GM19438 (cell line): ENCODE results near the gene FAM169A.
"Not testable (repeated sequence)": the region's sequence is repeated elsewhere in the genome, so short reads cannot be mapped to it uniquely, and the experiment has no call there.

Experiments
- ATAC-seq: cut with Tn5 transposase; IDR thresholded peaks from one replicate; pipeline ENCODE4 v1.9.1; 2021; ENCODE audit warnings: low read depth; ENCODE audit not compliant: unreplicated experiment

The FAM169A gene

DNA sequence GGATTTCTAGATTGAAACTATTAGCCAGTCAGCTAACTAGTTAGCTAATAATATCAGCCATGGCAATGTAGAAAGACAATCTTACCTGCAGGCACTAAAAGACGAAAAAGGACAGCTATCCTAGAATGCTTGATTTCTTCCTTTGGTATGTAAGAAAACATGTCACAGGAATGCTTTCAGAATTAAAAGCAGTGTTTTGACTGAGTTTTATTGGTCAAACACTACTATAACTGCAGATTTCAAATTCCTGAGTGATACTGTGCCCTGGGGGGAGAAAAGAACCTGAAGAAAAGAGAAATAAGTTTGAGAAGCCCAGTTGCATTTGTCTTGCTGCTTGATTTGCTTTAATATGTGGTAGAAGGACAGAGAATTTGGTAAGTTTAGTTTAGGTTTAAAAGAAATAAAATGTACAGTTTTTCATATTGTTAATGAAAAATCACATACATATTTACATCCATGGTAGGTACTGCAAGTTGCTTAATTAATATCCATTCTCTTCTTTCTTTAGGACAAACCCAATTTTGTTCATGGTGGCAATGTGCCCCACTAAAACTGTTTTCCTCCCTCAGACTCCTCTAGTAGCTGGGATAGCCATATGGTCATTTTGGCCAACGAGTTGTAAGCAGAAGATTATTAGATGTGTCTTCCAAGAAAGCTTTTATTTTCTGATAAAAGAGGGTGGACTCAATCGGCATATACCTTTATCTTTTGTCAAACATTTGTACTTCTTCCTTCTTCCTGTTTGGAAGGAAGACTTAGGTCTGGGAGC is 4.3 kb upstream of the FAM169A start:
- no peak for ATAC-seq

- not testable (repeated sequence) for ATAC-seq
Observed at GRCh38 chr5:74869414-74869813, 3.2 kb upstream of the FAM169A start.

GRCh38 chr5:74866596-74867162 is 492 bp upstream of the FAM169A start:
- no peak for ATAC-seq

DNA sequence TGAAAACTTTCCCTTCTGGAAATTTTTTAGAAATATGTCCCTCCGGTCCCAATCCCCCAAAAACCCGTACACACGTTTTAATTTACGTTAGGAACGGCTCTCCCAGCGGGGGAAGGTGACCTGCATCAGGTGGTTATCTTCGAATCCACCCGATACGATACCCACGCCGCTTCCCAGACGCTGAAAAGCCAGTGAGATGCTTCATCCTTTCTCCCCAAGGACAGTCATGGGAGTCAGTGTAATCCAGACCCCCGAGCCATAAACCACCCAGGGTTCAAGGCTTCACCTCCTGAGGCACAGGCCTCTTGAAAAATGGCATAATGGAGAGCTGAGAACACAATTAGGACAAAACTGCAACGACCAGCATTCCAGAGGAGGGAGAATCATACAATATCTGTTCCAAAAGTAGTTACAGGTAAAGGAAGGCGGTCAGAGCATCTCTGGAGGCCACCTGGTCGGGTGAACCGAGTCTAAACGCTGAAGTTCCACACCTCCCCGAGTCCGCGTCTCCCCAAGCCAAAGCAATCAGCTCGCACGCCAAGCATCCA is 857 bp downstream of the FAM169A start:
- no peak for ATAC-seq

DNA sequence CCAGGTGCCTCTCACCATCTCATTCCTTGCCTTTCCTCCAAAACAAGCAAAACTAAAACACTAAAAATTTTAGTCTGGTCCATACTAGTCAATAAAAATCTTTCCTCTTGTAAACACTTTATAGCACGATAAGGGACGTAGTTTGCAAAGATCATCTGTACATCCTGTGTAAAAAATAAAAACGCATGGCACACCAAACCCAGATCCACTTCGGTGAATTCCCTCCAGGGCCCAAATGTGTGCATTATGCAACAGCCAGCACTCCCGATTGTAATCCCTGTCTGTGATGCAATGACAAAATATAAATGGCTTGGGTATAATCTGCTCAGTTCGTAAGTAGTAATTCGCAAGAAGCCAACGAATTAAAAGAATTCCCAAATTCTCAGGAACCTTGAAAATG is 1.4 kb downstream of the FAM169A start:
- ATAC-seq: no peak

- ATAC-seq: no peak
Observed at GRCh38 chr5:74863726-74864125, 2.5 kb downstream of the FAM169A start.

DNA sequence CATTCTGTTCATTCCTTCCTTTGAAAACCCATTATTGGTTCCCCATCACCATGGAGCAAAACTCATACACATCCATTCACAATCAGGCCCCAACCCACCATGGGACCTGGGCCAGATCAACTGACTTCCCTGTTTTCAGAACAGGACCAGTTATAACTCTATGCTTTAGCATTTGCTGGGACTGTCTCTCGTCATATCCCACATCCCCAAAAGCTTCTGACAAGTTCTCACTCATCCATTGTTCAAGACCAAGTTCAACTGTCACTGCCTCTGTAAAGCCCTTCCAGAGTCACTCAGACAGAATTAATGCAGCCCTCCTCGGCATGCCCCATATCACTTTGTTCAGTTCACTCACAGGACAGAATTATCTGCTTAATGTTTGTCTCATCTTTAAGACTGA is 4.0 kb downstream of the FAM169A start:
- no peak for ATAC-seq

- not testable (repeated sequence) for ATAC-seq
Observed at GRCh38 chr5:74856975-74857374, 9.2 kb downstream of the FAM169A start.

DNA sequence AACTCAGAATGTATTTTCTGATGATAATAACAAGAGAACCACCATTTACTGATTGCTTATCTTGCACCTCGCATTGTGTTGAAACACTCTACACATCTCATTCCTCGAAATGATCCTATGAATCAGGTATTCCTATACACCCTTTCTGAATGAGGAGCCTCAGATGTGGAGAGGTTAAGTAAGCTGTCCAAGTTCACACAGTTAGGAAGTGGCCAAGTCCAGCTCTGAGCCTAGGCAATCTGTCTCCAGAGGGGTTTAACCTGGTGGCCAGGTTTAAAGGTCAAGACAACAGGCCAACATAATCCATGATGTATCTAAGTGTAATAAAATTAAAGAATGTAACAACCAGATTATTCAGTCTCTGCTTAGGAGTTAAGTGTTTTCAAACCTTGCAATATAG is 12.9 kb downstream of the FAM169A start:
- no peak for ATAC-seq

DNA sequence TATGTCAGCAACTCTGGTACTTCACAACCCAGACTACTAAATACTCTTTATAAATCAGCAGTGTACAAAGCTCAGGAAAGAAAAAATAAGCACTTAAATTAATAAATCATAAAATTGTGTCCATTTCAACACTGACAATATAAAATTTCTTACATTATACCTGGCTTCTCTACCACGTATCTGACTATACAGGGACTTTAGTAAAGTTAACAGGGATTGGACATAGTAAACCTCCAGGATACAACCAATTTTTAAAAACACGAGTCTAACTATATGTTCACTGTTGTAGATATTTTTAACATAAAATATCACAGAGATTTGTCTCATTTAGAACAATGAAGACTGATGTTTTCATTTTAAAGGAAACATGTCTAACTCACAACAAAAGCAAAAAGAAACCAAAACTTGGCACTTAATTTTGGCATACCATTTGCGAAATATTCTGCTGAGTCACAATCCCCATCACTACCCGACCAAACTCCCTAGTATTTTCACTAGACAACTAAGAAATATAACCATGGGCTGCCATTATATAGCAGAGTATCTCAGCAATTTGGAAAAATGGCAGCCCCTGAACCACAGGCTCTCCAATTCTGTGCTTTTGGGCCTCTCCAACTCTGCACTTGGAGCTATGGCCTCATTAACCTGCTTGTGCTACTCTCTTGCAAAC is 14.4 kb downstream of the FAM169A start:
- no peak for ATAC-seq

DNA sequence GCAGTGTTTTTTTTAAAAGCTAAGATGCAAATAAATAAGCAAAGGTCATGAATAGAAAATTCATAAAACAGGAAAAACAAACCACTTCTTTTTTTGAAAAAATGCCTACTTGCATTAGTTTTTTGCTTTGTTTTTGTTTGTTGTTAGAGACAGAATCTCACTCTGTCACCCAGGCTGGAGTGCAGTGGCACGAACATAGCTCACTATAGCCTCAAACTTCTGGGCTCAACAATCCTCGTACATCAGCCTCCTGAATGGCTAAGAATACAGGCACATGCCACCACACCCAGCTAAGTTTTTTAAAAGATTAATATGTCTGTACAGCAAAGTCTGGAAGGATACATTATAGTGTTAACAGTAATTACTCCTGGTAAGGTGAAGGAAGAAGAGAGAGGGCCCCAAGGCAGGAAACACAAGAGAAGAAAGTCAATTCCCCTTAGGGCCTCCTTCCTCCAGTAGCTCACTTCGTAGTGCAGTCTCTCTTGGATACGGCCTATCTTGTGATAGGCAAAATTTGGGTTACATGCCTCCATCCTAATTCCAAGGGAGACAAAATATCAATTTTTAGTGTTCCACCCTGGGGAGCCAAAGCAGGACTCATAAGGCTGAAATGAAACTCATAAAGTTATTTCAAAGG is 15.3 kb downstream of the FAM169A start:
- ATAC-seq: no peak

- ATAC-seq: no peak
Observed at GRCh38 chr5:74850030-74850429, 16.2 kb downstream of the FAM169A start.

DNA sequence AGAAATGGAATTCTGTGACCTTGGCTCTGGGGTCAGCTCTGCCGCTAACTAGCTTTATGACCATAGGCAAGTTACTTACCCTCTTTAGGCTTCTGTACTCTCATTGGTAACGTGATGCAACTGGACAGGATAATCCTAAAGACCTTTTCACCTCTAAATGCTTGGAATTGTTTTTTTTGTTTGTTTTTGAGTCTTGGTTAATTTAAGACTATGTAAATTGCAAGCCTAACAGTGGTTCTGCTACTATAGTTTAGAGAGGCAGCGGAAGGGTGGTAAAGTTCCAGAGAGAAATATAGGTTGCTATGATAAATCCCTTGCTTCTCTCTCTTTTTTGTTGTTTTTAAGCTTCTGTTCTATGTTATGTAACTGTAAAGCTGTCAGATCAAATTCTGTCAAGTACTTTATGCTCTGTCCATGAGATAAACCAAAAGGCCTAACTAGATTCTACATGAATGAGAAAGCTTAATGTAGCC is 17.6 kb downstream of the FAM169A start:
- ATAC-seq: no peak

GRCh38 chr5:74839229-74839628 is 27.0 kb downstream of the FAM169A start:
- ATAC-seq: no peak

DNA sequence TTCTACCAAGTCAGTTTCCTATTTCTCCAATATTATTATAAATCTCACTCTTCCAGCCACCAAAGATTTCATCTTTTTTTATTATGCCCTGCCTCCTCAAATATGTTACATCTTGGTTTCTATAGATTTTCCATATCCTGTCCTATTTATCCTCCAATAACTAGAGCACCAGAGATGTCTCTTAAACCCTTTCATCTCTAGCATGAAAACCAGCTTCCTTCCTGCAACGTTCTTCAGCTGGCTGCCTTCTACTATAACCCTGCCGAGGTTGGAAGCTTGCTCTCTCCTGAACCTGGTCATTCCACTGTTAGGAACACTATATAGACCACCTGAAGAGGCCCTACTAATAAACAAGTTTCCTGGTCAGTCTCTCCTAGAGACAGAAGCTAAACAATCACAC is 27.9 kb downstream of the FAM169A start:
- ATAC-seq: no peak

GRCh38 chr5:74837115-74837514 is 29.1 kb downstream of the FAM169A start:
- no peak for ATAC-seq

DNA sequence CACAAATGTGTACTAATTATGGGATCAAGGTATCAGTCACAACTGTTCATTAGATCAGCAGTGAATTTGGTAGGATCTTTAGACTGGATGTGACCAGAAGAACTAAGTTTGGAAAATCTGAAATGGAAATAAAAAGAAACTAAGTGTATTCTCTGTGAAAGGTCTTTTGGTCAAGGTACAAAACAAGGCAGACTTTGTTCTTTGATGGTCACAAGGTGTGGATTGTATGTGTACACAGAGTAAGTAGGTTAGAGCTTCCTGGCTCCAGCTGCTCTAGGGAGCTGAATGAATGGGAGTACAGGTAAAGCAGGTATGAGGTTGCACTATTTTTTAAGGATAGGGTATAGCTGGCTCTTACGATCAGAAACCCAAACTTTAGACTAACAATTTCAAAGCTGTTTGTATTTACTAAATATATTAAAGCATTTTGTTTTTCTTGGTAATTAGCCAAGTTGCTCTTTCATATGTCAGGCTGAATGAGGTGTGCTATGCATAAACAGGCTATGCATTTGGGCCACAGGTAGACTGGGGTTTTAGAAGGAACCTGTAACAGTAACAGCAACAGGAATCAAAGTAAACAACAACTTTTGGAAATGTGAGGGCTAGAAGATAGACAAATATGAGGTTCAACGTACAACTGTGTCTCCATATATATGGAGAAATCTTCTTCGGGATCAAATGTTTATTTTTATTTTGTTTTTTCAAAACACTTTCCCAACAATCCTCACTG is 32.5 kb downstream of the FAM169A start:
- ATAC-seq: no peak

DNA sequence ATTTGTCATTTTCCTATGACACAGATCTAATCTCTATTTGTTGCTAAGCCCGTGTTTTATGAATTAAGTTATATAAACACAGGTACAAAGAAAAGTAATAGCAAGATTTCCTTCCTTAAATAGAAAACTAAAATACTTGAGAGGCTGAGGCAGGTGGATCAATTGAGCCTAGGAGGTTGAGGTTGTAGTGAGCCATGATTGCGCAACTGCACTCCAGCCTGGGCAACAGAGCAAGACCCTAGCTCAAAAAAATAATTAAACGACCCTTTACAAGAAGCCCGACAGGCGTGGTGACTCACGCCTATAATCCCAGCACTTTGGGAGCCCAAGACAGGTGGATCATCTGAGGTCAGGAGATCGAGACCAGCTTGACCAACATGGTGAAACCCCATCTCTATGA is 36.8 kb downstream of the FAM169A start:
- ATAC-seq: no peak

- no peak for ATAC-seq
Observed at GRCh38 chr5:74822288-74822687, 43.9 kb downstream of the FAM169A start.

- no peak for ATAC-seq
Observed at GRCh38 chr5:74816875-74817274, 49.3 kb downstream of the FAM169A start.
